OCI-LY1 (cell line): ENCODE data around the gene BASP1.
A peak's percentile ranks its signal among the peaks of the same experiment; 100 is the strongest.

Experiments used
- H2AFZ ChIP-seq: fragments of 200-600 bp; sonication (generic), shearing (Covaris generic); 2 replicates; pipeline ENCODE4 v1.6.0; 2014; ENCODE audit warnings: antibody characterized with exemption, mild to moderate bottlenecking, low read length
- H3F3A ChIP-seq: fragments of 200-600 bp; sonication (generic), shearing (Covaris generic); 2 replicates; pipeline ENCODE4 v1.6.0; 2014; ENCODE audit warnings: mild to moderate bottlenecking, antibody characterized with exemption, low read length, moderate library complexity; ENCODE audit not compliant: insufficient read depth
- H3K27ac ChIP-seq: fragments of 200-600 bp; sonication (generic); 2 replicates; pipeline ENCODE4 v1.5.1; 2014; ENCODE audit warnings: low read length, mixed run types, mild to moderate bottlenecking, low read depth; ENCODE audit not compliant: poor library complexity, severe bottlenecking
- H3K27me3 ChIP-seq: fragments of 200-600 bp; sonication (generic); 2 replicates; pipeline ENCODE4 v1.6.0; 2014; ENCODE audit warnings: antibody characterized with exemption, mild to moderate bottlenecking, low read length, moderate library complexity; ENCODE audit not compliant: insufficient read depth
- H3K36me3 ChIP-seq: fragments of 200-600 bp; sonication (generic); 2 replicates; pipeline ENCODE4 v1.6.1; 2014; ENCODE audit warnings: mild to moderate bottlenecking, antibody characterized with exemption, low read length, moderate library complexity, mixed read lengths; ENCODE audit not compliant: insufficient read depth
- H3K4me1 ChIP-seq: fragments of 200-600 bp; sonication (generic); 2 replicates; pipeline ENCODE4 v1.5.1; 2014; ENCODE audit warnings: mild to moderate bottlenecking, low read length, moderate library complexity; ENCODE audit not compliant: insufficient read depth, severe bottlenecking
- H3K4me2 ChIP-seq: fragments of 200-600 bp; sonication (generic), shearing (Covaris generic); 2 replicates; pipeline ENCODE4 v1.6.1; 2014; ENCODE audit warnings: low read length
- H3K4me3 ChIP-seq: fragments of 200-600 bp; sonication (generic); 2 replicates; pipeline ENCODE4 v1.5.1; 2014; ENCODE audit warnings: low read length, low read depth, mild to moderate bottlenecking, mixed read lengths; ENCODE audit not compliant: poor library complexity, severe bottlenecking
- H3K79me2 ChIP-seq: fragments of 200-600 bp; shearing (Covaris generic); 2 replicates; pipeline ENCODE4 v1.6.1; 2016; ENCODE audit warnings: mixed run types, low read length, mixed read lengths; ENCODE audit not compliant: insufficient read depth
- H3K9ac ChIP-seq: fragments of 200-600 bp; sonication (generic), shearing (Covaris generic); 2 replicates; pipeline ENCODE4 v1.6.1; 2014; ENCODE audit warnings: mild to moderate bottlenecking, low read length, mixed read lengths
- H3K9me2 ChIP-seq: fragments of 200-600 bp; sonication (generic), shearing (Covaris generic); 2 replicates; pipeline ENCODE4 v1.6.1; 2014; ENCODE audit warnings: low read depth, mild to moderate bottlenecking, low read length, mixed read lengths
- H3K9me3 ChIP-seq: fragments of 200-600 bp; shearing (Covaris generic); 2 replicates; pipeline ENCODE4 v1.6.1; 2014; ENCODE audit warnings: low read length, mixed read lengths
- H4K20me1 ChIP-seq: fragments of 200-600 bp; sonication (generic), shearing (Covaris generic); 2 replicates; pipeline ENCODE4 v1.6.0; 2016; ENCODE audit warnings: mild to moderate bottlenecking, low read length; ENCODE audit not compliant: insufficient read depth
- EZH2 ChIP-seq: fragments of 200-600 bp; sonication (generic), shearing (Covaris generic); IDR thresholded peaks from 2 replicates; pipeline ENCODE4 v1.8.0; 2017; ENCODE audit warnings: borderline replicate concordance, mixed run types, mild to moderate bottlenecking, antibody characterized with exemption, low read length, moderate library complexity, mixed read lengths
- TF ChIP-seq, protein P1 (sequence below): fragments of 200-600 bp; sonication (generic), shearing (Covaris generic); IDR thresholded peaks from 2 replicates; pipeline ENCODE4 v1.5.1; 2017; ENCODE audit warnings: mild to moderate bottlenecking, antibody characterized with exemption, low read length, moderate library complexity, mixed read lengths

BASP1 gene

DNA sequence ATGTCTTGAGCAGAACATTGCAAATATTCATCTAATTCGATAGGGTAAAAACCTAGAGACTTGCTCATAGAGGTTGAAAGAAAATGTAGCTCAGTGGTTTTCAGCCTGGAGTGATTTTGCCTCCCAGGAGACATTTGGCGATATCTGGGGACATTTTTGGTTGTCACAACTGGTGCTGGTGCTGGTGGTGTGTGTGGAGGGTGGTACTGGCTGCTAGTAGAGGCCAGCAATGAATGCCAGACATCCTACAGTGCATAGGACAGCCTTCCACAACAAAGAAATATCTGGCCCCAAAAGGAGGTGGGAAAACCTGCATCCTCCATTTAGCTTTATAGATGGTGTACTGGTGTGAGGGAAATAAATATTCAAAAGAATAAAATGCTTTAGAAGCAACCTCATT is 2.1 kb upstream of the BASP1 start:
- Histone ChIP-seq H3K27me3 (no peaks in the 10 kb centered on the region; the same call in 1 of the 2 replicates), H3K4me3 (peak overlapping the region; percentile 100), H4K20me1 (no peaks in the 10 kb centered on the region), H3K4me1 (peaks cover 53% of the 10 kb centered on the region), H3K9me3 (no peaks in the 10 kb centered on the region), H3K4me2 (peak overlapping the region; percentile 79), H3K9me2 (no peaks in the 10 kb centered on the region), H3K27ac (no peak overlapping the region), H3K36me3 (peaks cover 15% of the 10 kb centered on the region), H2AFZ (no peak overlapping the region), H3F3A (no peaks in the 10 kb centered on the region), H3K9ac (peak overlapping the region; percentile 79; the same call in 1 of the 2 replicates), H3K79me2 (peaks cover 28% of the 10 kb centered on the region)
- TF ChIP-seq EZH2, result no peak
- TF ChIP-seq, protein P1, sequence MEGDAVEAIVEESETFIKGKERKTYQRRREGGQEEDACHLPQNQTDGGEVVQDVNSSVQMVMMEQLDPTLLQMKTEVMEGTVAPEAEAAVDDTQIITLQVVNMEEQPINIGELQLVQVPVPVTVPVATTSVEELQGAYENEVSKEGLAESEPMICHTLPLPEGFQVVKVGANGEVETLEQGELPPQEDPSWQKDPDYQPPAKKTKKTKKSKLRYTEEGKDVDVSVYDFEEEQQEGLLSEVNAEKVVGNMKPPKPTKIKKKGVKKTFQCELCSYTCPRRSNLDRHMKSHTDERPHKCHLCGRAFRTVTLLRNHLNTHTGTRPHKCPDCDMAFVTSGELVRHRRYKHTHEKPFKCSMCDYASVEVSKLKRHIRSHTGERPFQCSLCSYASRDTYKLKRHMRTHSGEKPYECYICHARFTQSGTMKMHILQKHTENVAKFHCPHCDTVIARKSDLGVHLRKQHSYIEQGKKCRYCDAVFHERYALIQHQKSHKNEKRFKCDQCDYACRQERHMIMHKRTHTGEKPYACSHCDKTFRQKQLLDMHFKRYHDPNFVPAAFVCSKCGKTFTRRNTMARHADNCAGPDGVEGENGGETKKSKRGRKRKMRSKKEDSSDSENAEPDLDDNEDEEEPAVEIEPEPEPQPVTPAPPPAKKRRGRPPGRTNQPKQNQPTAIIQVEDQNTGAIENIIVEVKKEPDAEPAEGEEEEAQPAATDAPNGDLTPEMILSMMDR, result no peak

DNA sequence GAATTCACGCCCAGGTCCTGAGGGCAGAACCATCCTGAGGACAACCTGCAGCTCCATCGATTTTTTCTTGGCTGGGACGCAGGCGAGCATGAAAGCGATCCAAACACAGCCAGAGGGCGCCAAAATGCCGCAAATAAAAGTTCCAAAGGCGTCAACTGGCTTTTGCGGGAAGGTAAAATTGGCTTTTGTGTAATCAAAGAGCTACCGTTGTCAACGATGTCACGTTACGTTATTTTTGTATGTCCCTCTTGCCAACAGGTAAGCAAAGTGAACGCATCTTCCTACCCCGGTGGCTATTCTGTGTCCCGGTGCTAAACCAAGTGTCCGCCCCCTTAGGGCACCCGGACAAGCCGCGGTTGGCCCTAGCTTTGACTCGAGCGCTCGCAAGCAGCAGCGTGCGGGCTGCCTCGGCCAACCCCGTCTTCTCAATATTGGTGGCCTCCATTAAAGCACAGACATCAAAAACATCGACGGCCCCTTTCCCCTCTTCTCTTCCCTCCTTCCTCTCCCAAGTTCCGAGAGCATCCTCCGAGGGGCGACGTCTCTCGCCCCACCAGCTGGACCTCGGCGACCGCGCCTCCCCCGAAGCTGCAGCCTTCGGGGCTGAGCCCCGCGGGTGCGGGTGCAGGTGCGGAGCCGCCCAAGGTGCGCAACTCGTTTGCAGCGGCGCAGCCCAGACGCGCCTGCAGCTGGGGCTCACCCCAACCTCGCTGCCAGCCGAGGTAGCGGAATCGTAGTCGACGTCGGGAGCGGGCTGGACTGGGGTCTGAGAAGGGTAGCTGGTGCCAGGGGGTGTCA is 1.1 kb upstream of the BASP1 start:
- H3F3A ChIP-seq, result no peaks in the 10 kb centered on the region
- 0 out of 2 replicates have a peak overlapping the region, but pooled peaks have one; percentile 88 for H2AFZ ChIP-seq
- H3K79me2 ChIP-seq, result peaks cover 38% of the 10 kb centered on the region
- no peaks in the 10 kb centered on the region for H3K9me3 ChIP-seq
- H3K4me2 ChIP-seq, result peak overlapping the region; percentile 79
- H3K9ac ChIP-seq, result peak overlapping the region; percentile 79
- no peaks in the 10 kb centered on the region; the same call in 1 of the 2 replicates for H3K27me3 ChIP-seq
- H4K20me1 ChIP-seq, result 0 out of 2 replicates have a peak, but pooled peaks cover 3% of the 10 kb centered on the region
- H3K27ac ChIP-seq, result peak overlapping the region; percentile 85
- H3K4me1 ChIP-seq, result peaks cover 63% of the 10 kb centered on the region
- no peaks in the 10 kb centered on the region for H3K9me2 ChIP-seq
- TF ChIP-seq, protein P1, result peak; percentile 89
- TF ChIP-seq EZH2, result no peak
- H3K4me3 ChIP-seq, result peak overlapping the region; percentile 100
- H3K36me3 ChIP-seq, result peaks cover 22% of the 10 kb centered on the region

DNA sequence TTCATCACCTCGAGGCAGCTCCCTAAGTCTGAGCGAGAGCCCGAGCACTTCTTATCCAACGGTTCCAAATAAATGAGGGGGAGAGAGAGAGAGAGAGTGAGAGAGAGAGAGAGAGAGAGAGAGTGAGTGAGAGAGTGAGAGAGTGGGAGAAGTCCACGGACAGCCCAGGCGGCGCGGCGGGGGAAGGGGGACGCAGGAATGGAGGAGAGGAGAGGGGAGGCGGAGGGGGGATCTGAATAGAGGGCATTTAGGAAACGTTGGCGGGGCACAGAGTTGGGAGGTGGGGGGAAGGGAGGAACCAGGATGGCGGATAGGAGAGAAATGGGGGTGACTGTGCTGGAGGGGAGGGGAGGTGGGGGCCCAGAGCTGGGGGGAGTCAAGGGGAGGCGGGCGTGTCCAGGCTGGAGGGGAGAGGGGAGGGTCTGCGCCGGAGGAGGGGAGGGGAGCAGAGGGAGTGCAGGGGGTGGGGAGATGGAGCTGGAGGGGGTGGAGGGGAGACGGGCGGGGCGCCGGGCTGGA is 398 bp upstream of the BASP1 start:
- Histone ChIP-seq H3K4me3 (peak overlapping the region; percentile 100), H3F3A (no peaks in the 10 kb centered on the region), H3K9ac (peak overlapping the region; percentile 79), H3K79me2 (peaks cover 44% of the 10 kb centered on the region), H3K4me2 (peak overlapping the region; percentile 79), H2AFZ (0 out of 2 replicates have a peak overlapping the region, but pooled peaks have one; percentile 88), H3K27ac (peak overlapping the region; percentile 85), H3K27me3 (no peaks in the 10 kb centered on the region), H3K36me3 (peaks cover 22% of the 10 kb centered on the region), H3K4me1 (peaks cover 70% of the 10 kb centered on the region), H4K20me1 (0 out of 2 replicates have a peak, but pooled peaks cover 3% of the 10 kb centered on the region), H3K9me3 (no peaks in the 10 kb centered on the region), H3K9me2 (no peaks in the 10 kb centered on the region)
- TF ChIP-seq, protein P1, result no peak
- no peak for TF ChIP-seq EZH2
